Right renal cortex interstitium (tissue), 3 donors: ENCODE measurements around the gene LST1. TPM values are rescaled to one million over a fixed set of nuclear protein-coding genes. Genes with fewer than 3 reads are reported as not detected.
"Not testable (repeated sequence)": the region's sequence is repeated elsewhere in the genome, so short reads cannot be mapped to it uniquely, and the experiment has no call there.

Experiments used
- DNase-seq, 3 donors: peaks; one replicate each; pipeline ENCODE4 v3.0.0-alpha.2; 2013; ENCODE audit warnings: low read depth in 3 of 3, low spot score in 2 of 3
- polyA plus RNA-seq, 3 donors: library from polyadenylated mRNA; unstranded; fragments of 120-200 nt; gene quantifications; one replicate each; pipeline ENCODE4 v1.2.1, GENCODE V29; 2013; ENCODE audit not compliant: insufficient read length in 3 of 3

The LST1 gene
- polyA plus RNA-seq, 3 donors: 4.9 to 6.5 (median 5.2) TPM

DNA sequence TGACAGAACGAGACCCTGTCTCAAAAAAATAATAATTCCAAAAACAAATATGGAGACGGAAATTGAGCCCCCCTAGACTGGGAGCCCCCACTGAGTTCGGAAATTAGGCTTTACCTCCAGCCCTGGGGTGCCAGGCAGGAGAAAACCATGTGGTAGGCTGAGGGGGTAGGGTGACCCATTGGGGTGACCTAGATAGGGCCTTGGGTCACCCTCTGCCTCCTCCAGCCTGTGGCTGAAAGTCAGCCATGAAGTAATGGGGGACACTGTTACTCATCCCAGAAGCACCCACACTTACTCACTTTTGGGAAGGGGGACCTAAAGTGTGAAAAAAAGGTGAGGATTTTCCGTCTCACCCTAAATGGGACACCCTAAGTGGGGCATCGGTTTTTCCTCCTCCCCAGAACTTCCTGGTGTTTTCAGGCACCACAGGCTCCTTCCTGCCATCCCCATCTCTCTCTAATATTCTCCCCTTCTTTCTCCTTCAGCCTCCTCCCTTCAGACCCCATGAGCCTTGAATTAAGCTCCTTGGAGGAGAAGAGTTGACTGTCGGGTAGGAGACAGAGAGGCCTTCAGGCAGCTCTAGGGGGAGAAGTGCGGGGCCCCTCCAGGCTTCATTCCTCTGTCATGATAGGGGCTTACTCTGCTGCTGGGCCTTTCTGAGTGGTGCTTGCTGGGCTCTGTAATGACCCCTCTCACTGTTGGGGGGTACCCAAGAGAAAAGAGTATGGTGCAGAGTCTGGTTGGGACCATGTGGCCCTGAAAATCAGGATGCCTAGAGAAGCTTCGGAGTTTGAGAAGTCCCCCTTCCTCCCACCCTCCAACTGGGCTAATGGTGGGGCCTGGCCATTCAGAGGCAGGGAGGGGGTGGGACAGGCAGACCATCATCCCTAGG lies 6.3 kb upstream of the LST1 start:
- DNase-seq: no peak

GRCh38 chr6:31580438-31580740 lies 5.7 kb upstream of the LST1 start:
- no peak for DNase-seq

GRCh38 chr6:31580807-31581433 lies 5.2 kb upstream of the LST1 start:
- peak; percentile 60 to 77 (median 66) for DNase-seq

DNA sequence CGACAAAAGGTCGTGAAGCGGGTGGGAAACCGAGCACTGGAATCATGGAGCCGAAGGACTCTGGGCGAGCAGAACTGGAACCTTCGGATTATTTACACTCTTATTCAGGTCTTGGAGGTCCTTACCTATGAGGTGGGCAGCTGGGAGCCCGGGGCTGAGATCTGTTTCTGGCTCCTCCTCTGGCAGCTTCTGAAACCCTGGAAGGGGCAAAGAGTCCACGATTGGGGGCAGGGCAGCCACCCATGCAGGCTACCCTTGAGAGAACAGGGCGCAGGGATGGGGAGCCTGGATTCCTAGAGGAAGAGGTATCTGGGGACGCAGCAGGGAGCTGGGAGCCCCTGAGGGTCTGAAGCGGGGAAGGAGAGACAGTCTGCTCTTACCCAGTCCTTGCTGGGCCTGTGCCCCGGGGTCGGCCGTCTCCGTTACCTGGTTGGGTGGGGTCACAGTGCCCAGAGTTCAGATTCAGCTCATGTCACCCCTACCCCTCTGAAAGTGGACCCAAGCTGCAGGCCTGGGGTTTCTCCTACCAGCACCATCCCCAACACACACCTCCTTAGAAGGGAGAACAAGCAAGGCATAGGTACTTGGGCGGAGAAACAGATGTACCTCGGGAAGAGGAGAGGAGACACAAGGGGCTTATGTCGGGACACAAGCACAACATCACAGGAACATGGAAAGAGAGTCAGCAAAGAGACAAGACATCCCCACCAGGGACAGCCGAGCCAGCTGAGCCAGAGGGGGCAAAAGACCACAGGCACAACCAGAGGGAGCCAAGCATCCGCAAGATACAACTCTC lies 4.4 kb upstream of the LST1 start:
- no peak for DNase-seq

DNA sequence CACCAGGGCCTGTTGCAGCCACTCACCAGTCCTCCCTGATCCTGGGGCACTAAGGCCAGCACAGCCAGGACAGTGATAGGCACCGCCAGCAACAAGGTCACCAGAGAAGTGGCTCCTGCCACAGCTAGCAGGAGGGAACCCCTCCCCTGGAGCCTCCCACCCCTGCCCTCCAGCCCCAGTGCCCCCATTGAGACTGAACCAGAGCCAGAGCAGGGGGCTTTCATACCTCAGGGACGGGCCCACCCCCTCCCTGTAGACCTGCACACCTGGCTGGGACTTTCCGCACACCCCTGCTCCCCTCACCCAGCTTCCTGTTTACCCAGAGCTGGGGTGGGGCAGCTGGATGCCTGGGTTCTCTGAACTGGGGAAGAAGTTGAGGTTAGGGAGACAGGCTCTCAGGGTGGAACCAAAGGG lies 3.8 kb upstream of the LST1 start, which contains the start of gene LTB:
Gene LTB, minus strand, starts transcription at position 195 of the 414 bp plus-strand sequence. Its CDS starts 7 bp downstream, at position 188.
- DNase-seq: no peak

- no peak for DNase-seq
These were observed 586 bp upstream of the LST1 start for GRCh38 chr6:31585491-31585890.

GRCh38 chr6:31586599-31587281 lies 663 bp downstream of the LST1 start:
- no peak for DNase-seq

DNA sequence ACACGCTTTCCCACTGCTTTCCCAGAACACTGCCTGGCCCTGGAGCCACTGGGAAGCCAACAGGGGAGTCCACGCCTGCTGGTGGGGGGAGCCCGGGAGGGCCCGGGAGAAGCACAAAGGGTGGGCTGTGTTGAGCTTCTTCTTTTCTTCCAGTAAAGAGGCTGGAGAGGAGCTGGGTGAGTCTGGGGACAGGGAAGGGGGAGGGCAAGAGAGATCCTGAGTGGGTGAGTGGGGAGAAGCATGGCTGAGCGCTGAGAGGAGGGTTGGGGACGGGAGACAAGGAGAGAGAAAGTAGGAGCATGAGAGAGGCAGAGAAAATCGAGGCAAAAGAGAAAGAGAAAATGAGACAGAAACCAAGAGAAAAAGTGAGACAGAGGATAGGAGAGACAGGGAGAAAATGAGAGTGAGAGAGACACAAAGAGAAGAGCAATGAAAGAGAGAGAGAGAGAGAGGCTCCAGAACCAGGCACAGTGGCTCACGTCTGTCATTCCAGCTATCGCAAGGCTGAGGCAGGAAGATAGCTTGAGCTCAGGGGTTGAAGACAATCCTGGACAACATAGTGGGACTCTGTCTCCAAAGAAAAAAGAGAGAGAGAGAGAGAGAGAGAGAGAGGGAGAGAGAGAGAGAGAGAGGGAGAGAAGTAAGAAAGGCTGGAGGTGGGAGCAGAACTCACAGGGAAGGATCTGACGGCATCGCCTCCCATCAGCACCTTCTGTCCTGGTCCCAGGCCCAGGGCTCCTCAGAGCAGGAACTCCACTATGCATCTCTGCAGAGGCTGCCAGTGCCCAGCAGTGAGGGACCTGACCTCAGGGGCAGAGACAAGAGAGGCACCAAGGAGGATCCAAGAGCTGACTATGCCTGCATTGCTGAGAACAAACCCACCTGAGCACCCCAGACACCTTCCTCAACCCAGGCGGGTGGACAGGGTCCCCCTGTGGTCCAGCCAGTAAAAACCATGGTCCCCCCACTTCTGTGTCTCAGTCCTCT lies 2.0 kb downstream of the LST1 start:
- DNase-seq: no peak

- no peak for DNase-seq
These were observed 3.0 kb downstream of the LST1 start for GRCh38 chr6:31588871-31589650.

- DNase-seq: not testable (repeated sequence)
These were observed 4.6 kb downstream of the LST1 start for GRCh38 chr6:31590691-31591090.

DNA sequence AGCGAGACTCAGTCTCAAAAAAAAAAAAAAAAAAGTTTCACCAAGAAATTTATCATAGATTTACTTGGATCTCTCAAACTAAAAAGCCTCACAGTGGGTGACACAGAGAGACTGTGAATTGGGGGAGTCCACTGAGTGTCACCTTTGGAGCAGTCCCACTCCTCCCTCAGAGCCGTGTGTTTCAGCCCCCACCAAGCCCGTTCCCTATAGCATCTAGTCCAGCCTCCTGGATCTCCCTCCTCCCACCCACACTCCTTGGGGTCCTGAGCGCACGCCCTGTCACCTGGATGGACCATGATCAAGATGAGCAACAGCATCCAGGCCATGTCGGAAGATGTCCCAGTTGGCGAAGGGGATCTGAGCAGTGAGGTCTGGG lies 6.3 kb downstream of the LST1 start:
- DNase-seq: no peak

GRCh38 chr6:31597006-31597405 lies 10.9 kb downstream of the LST1 start:
- no peak for DNase-seq

- DNase-seq: no peak
These were observed 21.2 kb downstream of the LST1 start for GRCh38 chr6:31607317-31607716.

DNA sequence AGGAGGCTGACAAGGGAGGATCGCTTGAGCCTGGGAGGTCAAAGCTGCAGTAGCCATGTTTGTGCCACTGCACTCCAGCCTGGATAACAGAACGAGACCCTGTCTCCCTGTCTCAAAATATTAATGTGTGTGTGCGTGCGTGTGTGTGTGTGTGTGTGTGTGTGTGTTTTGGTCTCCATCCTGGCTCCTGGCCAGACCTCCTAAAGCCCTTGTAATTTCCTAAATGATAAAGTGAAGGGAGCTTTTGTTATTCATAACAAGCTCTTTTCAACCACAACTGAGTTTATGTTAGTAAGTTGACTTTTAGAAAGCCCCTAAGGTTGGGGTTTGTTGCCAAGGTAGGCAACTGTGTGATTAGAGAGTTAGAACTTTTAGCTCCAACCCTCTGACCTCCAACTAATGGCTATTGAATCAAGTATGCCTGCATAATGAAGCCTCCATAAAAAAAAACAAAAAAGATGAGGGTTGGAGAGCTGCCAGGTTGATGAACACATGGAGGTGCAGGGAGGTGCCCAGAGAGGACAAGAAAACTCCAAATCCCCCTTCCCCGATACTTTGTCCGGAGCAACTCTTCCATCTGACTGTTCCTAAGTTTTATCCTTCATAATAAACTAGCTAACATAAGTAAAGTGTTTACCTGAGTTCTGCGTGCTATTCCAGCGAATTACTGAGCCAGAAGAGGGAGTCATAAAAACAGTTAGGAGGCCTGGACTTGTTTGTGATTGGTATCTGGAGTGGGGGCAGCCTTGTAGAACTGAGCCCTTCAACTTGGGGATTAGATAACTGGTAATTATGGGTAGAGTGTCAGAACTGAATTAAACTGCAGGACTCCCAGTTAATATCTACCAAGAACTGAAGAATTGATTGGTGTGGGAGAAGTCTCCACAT lies 23.7 kb downstream of the LST1 start:
- DNase-seq: no peak

DNA sequence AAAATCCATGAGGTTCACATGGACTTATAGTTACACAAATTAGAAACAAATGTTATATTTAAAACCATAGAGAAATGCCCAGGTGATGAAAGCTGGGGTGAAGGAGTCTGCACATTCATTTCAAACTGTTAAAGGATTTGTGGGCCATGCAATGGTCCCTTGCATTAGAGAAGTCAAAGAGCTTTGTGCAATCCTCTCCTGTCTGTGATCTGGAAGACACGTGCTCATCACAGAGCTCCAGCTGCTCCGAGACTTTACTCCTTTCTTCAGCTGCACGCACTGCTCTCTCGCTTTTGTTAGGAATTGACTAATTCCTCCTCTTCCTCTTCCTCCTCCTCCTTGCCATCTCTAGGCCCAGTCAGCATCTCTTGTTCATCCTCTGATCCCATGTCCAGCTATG lies 24.9 kb downstream of the LST1 start:
- DNase-seq: no peak

DNA sequence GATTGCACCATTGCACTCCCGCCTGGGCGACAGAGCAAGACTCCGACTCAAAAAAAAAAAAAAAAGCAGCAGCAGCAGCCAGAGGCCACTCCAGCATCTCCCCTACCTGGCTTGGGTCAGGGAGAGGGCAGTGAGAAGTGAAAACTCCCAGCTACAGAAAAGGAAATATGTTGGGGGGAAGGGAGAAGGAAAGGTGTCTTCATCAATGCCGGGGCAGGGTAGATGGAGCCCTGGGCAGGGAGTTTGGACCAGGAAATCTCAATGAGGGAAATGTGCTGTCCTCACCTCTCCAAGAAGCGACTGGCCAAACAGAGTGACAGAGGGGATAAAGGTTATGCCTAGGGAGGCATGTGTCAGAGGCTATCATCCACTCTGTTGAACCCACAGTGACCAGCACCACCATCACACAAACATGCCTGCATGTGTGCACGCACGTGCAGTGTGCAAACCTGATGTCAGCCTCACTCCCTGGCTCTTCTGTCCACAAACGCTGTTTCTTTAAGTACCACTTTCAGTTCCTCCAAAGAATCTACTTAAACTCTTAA lies 28.1 kb downstream of the LST1 start:
- DNase-seq: no peak

DNA sequence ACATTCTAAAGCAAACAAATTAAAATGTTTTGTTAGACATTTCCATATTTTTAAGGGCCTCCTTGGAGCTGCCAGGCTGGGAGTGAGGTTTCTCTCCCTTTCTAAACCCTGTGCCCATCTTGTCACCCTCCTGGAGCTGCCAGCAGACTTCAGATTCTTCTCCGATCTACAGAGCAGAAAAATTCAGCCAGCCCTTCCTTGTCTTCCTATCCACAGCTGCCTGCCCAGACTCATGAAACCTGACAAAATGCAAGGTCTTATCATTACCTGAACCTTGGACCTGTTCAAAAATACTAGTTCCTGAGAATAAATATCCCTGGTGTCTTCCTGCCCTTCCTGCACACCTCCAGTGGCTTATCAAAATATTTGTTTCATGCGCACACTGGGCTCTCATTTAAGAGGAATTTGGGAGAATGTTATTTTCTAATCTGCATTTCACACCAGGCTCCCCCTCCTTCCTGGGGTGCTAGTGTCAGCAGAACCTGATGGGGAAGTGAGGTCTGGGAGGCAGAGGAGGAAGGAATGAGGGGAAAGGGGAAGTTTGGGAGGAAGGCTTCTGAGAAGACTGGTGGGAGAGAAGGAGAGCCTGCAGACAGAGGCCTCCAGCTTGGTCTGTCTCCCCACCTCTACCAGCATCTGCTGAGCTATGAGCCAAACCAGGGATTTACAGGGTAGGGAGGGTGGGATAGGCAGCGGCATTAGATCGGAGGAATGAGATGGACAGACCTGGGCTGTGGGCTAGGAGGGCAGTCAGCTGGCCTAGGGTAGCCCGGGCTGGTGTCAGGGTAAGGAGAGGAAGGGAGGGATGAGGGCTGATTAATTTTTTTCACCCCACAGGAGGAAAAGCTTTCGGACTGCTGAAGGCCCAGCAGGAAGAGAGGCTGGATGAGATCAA lies 28.9 kb downstream of the LST1 start, which contains the start of gene AIF1:
Gene AIF1, plus strand, starts transcription at position 551 of the 895 bp plus-strand sequence. Its CDS starts 96 bp downstream, at position 647.
- DNase-seq: no peak
